ENCODE measurements around the gene CCDC158.

CCDC158 gene

DNA sequence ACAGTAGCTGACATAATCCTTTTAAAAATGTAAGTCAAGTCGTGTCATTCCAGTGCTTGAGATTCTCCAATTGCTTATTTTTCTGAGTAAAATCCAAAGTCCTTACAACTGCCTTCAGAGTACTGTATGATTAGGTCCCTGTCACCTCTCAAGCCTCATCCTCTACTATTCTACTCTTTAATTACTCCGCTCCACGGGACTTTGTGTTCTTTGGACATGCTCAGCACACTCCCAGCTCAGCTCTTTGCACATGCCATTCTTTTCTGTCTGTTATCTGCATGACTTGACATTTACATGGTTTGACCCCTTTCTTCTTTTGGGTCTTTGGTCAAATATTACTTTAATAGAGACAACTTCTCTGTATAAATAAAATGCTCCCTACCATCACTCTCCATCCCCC is 154.3 kb downstream of the CCDC158 start:
- Histone ChIP-seq H3K4me2 (ENCODE audit: low read depth, low read length, poor library complexity, severe bottlenecking) (no peak overlapping the region), H3K4me3 (ENCODE audit: insufficient read depth, low read length, poor library complexity, severe bottlenecking) (no peak overlapping the region), H3F3A (ENCODE audit: insufficient read depth) (no peaks in the 10 kb centered on the region), H2AFZ (ENCODE audit: low read depth, low read length, severe bottlenecking) (no peak overlapping the region), H3K27me3 (ENCODE audit: low read length) (no peaks in the 10 kb centered on the region), H3K9me2 (replicated peaks; ENCODE audit: insufficient read depth, low read length) (no peaks in the 10 kb centered on the region), H3K9ac (ENCODE audit: low read length) (no peak overlapping the region), H3K36me3 (ENCODE audit: low read length) (no peaks in the 10 kb centered on the region), H3K79me2 (ENCODE audit: insufficient read depth, low read length) (no peaks in the 10 kb centered on the region), H4K20me1 (ENCODE audit: low read depth, low read length) (no peaks in the 10 kb centered on the region), H3K27ac (ENCODE audit: low read depth, low read length) (no peak overlapping the region), H3K9me3 (ENCODE audit: insufficient read depth, low read length) (no peaks in the 10 kb centered on the region)
- TF ChIP-seq, protein P1, sequence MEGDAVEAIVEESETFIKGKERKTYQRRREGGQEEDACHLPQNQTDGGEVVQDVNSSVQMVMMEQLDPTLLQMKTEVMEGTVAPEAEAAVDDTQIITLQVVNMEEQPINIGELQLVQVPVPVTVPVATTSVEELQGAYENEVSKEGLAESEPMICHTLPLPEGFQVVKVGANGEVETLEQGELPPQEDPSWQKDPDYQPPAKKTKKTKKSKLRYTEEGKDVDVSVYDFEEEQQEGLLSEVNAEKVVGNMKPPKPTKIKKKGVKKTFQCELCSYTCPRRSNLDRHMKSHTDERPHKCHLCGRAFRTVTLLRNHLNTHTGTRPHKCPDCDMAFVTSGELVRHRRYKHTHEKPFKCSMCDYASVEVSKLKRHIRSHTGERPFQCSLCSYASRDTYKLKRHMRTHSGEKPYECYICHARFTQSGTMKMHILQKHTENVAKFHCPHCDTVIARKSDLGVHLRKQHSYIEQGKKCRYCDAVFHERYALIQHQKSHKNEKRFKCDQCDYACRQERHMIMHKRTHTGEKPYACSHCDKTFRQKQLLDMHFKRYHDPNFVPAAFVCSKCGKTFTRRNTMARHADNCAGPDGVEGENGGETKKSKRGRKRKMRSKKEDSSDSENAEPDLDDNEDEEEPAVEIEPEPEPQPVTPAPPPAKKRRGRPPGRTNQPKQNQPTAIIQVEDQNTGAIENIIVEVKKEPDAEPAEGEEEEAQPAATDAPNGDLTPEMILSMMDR (IDR thresholded peaks at IDR 0.05; ENCODE audit: insufficient read depth, low read length, poor library complexity, severe bottlenecking) = no peak
- TF ChIP-seq EZH2phosphoT487 (conservative IDR thresholded peaks at IDR 0.05; ENCODE audit: low read length) = no peak

DNA sequence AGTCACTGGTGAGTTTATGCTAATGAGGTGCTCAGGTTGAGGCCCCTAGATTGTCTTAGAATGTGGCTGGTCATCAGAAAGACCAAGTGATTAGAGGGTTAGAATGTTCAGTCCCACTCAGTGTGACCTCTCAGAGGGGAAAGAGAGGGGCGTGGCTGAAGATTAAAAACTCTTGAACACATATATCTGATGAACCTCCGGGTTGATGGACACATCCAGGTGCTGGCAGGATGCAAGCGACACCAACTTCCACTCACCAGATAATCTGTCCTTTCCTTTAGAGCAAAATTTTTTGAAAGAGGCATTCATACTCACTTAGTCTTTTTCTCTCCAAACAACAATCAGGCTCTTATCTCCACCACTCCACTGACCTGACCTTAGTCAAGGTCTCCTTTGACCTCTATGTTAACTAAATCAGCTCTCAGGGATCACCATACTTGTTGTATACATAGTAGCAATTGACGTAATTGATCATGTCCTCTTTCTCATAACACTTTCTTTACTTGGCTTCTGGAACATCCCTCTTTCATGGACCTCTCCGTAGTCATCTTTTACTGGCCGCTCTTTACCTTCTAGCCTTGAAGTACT is 155.2 kb downstream of the CCDC158 start:
- H2AFZ ChIP-seq (ENCODE audit: low read depth, low read length, severe bottlenecking) = no peak overlapping the region
- H3K9ac ChIP-seq (ENCODE audit: low read length) = no peak overlapping the region
- no peaks in the 10 kb centered on the region for H3K79me2 ChIP-seq (ENCODE audit: insufficient read depth, low read length)
- H3K27ac ChIP-seq (ENCODE audit: low read depth, low read length) = no peak overlapping the region
- no peak overlapping the region for H3K4me2 ChIP-seq (ENCODE audit: low read depth, low read length, poor library complexity, severe bottlenecking)
- no peaks in the 10 kb centered on the region for H3K36me3 ChIP-seq (ENCODE audit: low read length)
- no peaks in the 10 kb centered on the region for H3K27me3 ChIP-seq (ENCODE audit: low read length)
- H3F3A ChIP-seq (ENCODE audit: insufficient read depth) = no peaks in the 10 kb centered on the region
- TF ChIP-seq, protein P1 (IDR thresholded peaks at IDR 0.05; ENCODE audit: insufficient read depth, low read length, poor library complexity, severe bottlenecking) = no peak
- no peak for TF ChIP-seq EZH2phosphoT487 (conservative IDR thresholded peaks at IDR 0.05; ENCODE audit: low read length)
- no peaks in the 10 kb centered on the region for H4K20me1 ChIP-seq (ENCODE audit: low read depth, low read length)
- H3K9me2 ChIP-seq (replicated peaks; ENCODE audit: insufficient read depth, low read length) = no peaks in the 10 kb centered on the region
- H3K9me3 ChIP-seq (ENCODE audit: insufficient read depth, low read length) = no peaks in the 10 kb centered on the region
- H3K4me3 ChIP-seq (ENCODE audit: insufficient read depth, low read length, poor library complexity, severe bottlenecking) = no peak overlapping the region
